ENCODE data around the gene HOMER2.

Gene HOMER2

GRCh38 chr15:82934100-82934880 is 18.2 kb downstream of the HOMER2 start:
- Mint-ChIP-seq H3K27me3 (peaks cover 34 to 35% of the 10 kb centered on the region in 2 donors), H3K9me3 (no peaks in the 10 kb centered on the region), H3K4me3 (no peak overlapping the region), H3K36me3 (ENCODE audit: insufficient read depth) (no peaks in the 10 kb centered on the region), H3K4me1 (ENCODE audit: low read depth in 2 of 2) (peaks cover 0 to 4% of the 10 kb centered on the region in 2 donors), H3K27ac (no peak overlapping the region)
- ATAC-seq (replicated peaks): no peak
- no peak for DNase-seq

- Mint-ChIP-seq H3K9me3 (no peaks in the 10 kb centered on the region), H3K4me3 (no peak overlapping the region), H3K27ac (no peak overlapping the region), H3K27me3 (peaks cover 26 to 28% of the 10 kb centered on the region in 2 donors), H3K4me1 (ENCODE audit: low read depth in 2 of 2) (peaks cover 0 to 4% of the 10 kb centered on the region in 2 donors), H3K36me3 (ENCODE audit: insufficient read depth) (no peaks in the 10 kb centered on the region)
- no peak for DNase-seq
- ATAC-seq (replicated peaks): no peak
Measured at GRCh38 chr15:82933576-82933975, 18.9 kb downstream of the HOMER2 start.

- ATAC-seq (replicated peaks): no peak
- no peak overlapping the region for H3K4me3 Mint-ChIP-seq
- H3K36me3 Mint-ChIP-seq (ENCODE audit: insufficient read depth): no peaks in the 10 kb centered on the region
- DNase-seq: no peak
- H3K9me3 Mint-ChIP-seq: no peaks in the 10 kb centered on the region
- peaks cover 23 to 30% of the 10 kb centered on the region in 2 donors for H3K27me3 Mint-ChIP-seq
- H3K4me1 Mint-ChIP-seq (ENCODE audit: low read depth in 2 of 2): peaks cover 0 to 4% of the 10 kb centered on the region in 2 donors
- H3K27ac Mint-ChIP-seq: no peak overlapping the region
Measured at GRCh38 chr15:82931221-82931620, 21.3 kb downstream of the HOMER2 start.

DNA sequence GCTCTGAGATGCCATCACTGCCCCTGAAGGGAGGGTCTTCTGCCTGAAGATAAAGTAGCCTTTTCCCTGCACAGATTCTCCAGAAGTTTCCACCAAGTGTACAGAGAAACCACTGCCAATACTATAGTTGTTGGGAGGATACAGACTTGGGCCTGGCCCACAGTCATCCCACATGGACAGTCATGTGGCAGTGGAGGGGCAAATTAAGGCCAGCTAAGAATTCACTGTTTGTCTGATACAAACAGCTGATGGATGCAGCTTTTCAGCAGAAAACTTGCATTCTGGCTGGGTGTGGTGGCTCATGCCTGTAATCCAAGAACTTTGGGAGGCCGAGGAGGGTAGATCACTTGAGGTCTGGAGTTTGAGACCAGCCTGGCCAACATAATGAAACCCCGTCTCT is 22.1 kb downstream of the HOMER2 start:
- ATAC-seq (replicated peaks) (no peak), DNase-seq (no peak)
- peaks cover 22 to 38% of the 10 kb centered on the region in 2 donors for H3K27me3 Mint-ChIP-seq
- no peak overlapping the region for H3K4me3 Mint-ChIP-seq
- H3K4me1 Mint-ChIP-seq (ENCODE audit: low read depth in 2 of 2): peaks cover 0 to 3% of the 10 kb centered on the region in 2 donors
- no peaks in the 10 kb centered on the region for H3K36me3 Mint-ChIP-seq (ENCODE audit: insufficient read depth)
- no peak overlapping the region for H3K27ac Mint-ChIP-seq
- H3K9me3 Mint-ChIP-seq: no peaks in the 10 kb centered on the region

- Mint-ChIP-seq H3K36me3 (ENCODE audit: insufficient read depth) (no peaks in the 10 kb centered on the region), H3K4me3 (no peak overlapping the region), H3K9me3 (no peaks in the 10 kb centered on the region), H3K4me1 (ENCODE audit: low read depth in 2 of 2) (no peaks in the 10 kb centered on the region), H3K27ac (peak overlapping the region in 1 of 2 donors; percentile 19), H3K27me3 (peaks cover 8 to 29% of the 10 kb centered on the region in 2 donors)
- no peak for DNase-seq
- ATAC-seq (replicated peaks): no peak
Measured at GRCh38 chr15:82928711-82929110, 23.8 kb downstream of the HOMER2 start.

- Mint-ChIP-seq H3K4me3 (no peak overlapping the region), H3K4me1 (ENCODE audit: low read depth in 2 of 2) (no peaks in the 10 kb centered on the region), H3K36me3 (ENCODE audit: insufficient read depth) (no peaks in the 10 kb centered on the region), H3K27ac (no peak overlapping the region), H3K27me3 (peaks cover 21 to 39% of the 10 kb centered on the region in 2 donors), H3K9me3 (no peaks in the 10 kb centered on the region)
- DNase-seq: no peak
- ATAC-seq (replicated peaks): no peak
Measured at GRCh38 chr15:82923744-82924143, 28.8 kb downstream of the HOMER2 start.

DNA sequence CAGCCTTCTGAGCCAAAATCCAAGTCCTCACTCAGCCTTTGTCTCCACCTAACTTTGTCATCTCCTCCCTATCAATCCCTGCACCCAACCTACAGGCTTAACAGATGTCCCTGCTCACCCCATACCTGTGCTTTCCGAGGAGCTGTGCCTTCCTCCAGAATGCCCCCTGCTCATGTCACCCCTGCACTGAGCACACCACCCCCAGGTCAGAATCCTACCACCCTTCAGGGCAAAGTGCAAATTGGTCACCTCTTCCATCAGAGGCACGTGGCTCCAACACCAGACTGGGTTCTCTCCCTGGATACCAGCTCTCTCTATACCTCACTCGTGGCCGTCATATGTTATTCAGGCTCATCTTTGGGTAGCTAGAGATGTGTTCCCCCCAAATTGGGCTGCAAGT is 29.8 kb downstream of the HOMER2 start:
- Mint-ChIP-seq H3K36me3 (ENCODE audit: insufficient read depth) (no peaks in the 10 kb centered on the region), H3K4me1 (ENCODE audit: low read depth in 2 of 2) (no peaks in the 10 kb centered on the region), H3K4me3 (no peak overlapping the region), H3K27me3 (peaks cover 21 to 45% of the 10 kb centered on the region in 2 donors), H3K27ac (no peak overlapping the region), H3K9me3 (no peaks in the 10 kb centered on the region)
- ATAC-seq (replicated peaks) (no peak), DNase-seq (no peak)

GRCh38 chr15:82921939-82922338 is 30.6 kb downstream of the HOMER2 start:
- Mint-ChIP-seq H3K27me3 (peaks cover 21 to 42% of the 10 kb centered on the region in 2 donors), H3K36me3 (ENCODE audit: insufficient read depth) (no peaks in the 10 kb centered on the region), H3K27ac (no peak overlapping the region), H3K4me3 (no peak overlapping the region), H3K9me3 (no peaks in the 10 kb centered on the region), H3K4me1 (ENCODE audit: low read depth in 2 of 2) (no peaks in the 10 kb centered on the region)
- DNase-seq: no peak
- no peak for ATAC-seq (replicated peaks)

DNA sequence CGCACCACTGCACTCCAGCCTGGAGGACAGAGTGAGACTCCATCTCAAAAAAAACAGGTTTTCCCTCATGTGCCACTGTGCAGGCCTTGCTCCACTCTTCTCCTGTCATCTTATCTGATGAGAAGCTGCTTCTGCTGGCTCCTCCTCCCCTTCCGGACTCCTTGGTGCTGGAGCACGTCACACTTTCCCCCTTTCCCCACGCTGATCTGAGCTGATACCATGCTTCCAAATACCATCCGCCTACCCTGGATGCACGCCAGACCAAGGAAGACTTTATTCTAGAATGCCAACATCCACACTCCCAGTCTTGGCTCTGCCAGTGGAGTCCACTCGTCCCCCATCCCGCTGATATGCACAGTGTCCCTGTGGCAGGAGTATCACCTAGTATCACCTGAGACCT is 31.3 kb downstream of the HOMER2 start:
- no peaks in the 10 kb centered on the region for H3K4me1 Mint-ChIP-seq (ENCODE audit: low read depth in 2 of 2)
- H3K4me3 Mint-ChIP-seq: no peak overlapping the region
- H3K36me3 Mint-ChIP-seq (ENCODE audit: insufficient read depth): no peaks in the 10 kb centered on the region
- H3K9me3 Mint-ChIP-seq: no peaks in the 10 kb centered on the region
- ATAC-seq (replicated peaks) (no peak), DNase-seq (no peak)
- peaks cover 21 to 35% of the 10 kb centered on the region in 2 donors for H3K27me3 Mint-ChIP-seq
- no peak overlapping the region for H3K27ac Mint-ChIP-seq

DNA sequence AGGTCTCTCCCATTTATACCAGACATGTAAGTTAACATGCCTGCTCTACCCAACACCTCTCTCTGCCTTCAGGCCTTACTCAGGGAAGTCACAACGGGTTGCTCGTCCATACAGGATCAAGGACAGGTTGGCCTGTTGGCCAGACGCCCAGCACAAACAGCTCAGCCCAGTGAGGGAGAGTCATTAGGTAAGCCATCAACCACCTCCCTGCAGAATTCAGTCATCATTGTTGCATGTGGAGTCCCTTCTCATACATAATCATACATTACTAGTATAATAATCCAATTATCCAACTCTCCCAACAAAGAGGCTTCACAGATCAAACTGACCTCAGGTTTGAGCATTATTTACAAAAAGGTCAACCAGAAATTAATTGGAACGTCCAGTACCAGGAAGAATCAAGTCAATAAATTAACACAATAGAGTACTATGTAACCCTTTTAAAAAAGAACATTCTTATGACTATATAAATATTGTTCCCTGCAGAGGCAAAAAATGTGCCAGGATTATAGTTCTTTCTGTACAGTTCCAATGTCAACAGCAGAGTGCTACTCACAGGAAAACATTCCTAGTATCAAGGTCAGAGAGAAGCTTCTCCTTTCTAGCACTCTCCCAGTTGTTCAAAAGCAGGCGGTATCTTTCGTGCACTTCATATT is 33.2 kb downstream of the HOMER2 start:
- Mint-ChIP-seq H3K27me3 (peaks cover 18 to 26% of the 10 kb centered on the region in 2 donors), H3K4me1 (ENCODE audit: low read depth in 2 of 2) (no peaks in the 10 kb centered on the region), H3K9me3 (no peaks in the 10 kb centered on the region), H3K36me3 (ENCODE audit: insufficient read depth) (no peaks in the 10 kb centered on the region), H3K27ac (no peak overlapping the region), H3K4me3 (no peak overlapping the region)
- ATAC-seq (replicated peaks) (no peak), DNase-seq (no peak)

GRCh38 chr15:82918607-82919230 is 33.8 kb downstream of the HOMER2 start:
- no peak for ATAC-seq (replicated peaks)
- H3K27me3 Mint-ChIP-seq: peaks cover 21 to 32% of the 10 kb centered on the region in 2 donors
- no peaks in the 10 kb centered on the region for H3K4me1 Mint-ChIP-seq (ENCODE audit: low read depth in 2 of 2)
- H3K36me3 Mint-ChIP-seq (ENCODE audit: insufficient read depth): no peaks in the 10 kb centered on the region
- no peak overlapping the region for H3K4me3 Mint-ChIP-seq
- no peak overlapping the region for H3K27ac Mint-ChIP-seq
- no peaks in the 10 kb centered on the region for H3K9me3 Mint-ChIP-seq
- DNase-seq: no peak

DNA sequence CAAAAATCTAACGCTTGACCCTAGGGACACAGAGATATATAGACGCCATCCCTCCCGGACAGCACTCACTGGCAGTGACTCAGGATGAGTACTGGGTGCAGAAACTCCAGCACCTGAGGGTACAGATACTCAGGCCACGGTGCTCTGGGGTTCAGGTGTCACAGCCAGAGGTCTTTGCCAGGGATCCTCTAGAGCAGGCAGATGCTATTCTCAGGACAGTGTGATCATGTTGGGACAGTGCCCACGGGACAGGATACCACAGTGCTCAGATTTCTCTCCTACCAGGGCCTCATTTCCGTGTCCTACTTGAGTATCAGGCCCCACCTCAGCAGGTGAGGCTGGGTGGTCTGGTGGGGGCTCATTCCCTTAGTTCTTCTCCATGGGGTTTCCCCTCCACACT is 34.4 kb downstream of the HOMER2 start:
- H3K9me3 Mint-ChIP-seq: no peaks in the 10 kb centered on the region
- ATAC-seq (replicated peaks) (no peak), DNase-seq (no peak)
- H3K4me3 Mint-ChIP-seq: no peak overlapping the region
- H3K27me3 Mint-ChIP-seq: peaks cover 27 to 38% of the 10 kb centered on the region in 2 donors
- no peaks in the 10 kb centered on the region for H3K36me3 Mint-ChIP-seq (ENCODE audit: insufficient read depth)
- no peak overlapping the region for H3K27ac Mint-ChIP-seq
- no peaks in the 10 kb centered on the region for H3K4me1 Mint-ChIP-seq (ENCODE audit: low read depth in 2 of 2)

DNA sequence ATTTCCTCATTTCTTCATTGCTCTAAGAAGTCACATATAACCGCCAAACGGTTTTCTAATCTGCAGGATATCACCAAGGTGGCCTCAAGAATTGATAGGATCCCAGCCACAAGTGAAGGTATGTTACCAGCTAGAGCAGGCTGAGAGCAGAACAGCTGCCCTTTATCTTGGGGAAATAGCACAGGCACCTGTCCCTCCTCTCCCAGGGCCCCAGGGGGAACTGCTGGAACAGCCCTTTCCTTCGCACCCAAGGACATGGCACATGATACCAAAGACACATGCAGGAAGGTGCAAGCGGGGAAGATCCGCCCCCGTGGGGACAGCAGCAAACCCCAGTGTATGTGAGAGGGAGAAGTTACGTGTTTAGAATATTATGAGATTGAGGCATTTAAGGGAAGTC is 35.3 kb downstream of the HOMER2 start:
- H3K4me1 Mint-ChIP-seq (ENCODE audit: low read depth in 2 of 2): no peaks in the 10 kb centered on the region
- H3K4me3 Mint-ChIP-seq: no peak overlapping the region

More for the DNA sequence above, 35.3 kb downstream of the HOMER2 start:
- H3K27ac Mint-ChIP-seq: no peak overlapping the region
- no peaks in the 10 kb centered on the region for H3K9me3 Mint-ChIP-seq
- ATAC-seq (replicated peaks): no peak
- H3K36me3 Mint-ChIP-seq (ENCODE audit: insufficient read depth): no peaks in the 10 kb centered on the region
- peaks cover 35 to 39% of the 10 kb centered on the region in 2 donors for H3K27me3 Mint-ChIP-seq
- no peak for DNase-seq

All from effector memory CD8-positive, alpha-beta T cell (primary cell).